ENCODE data around the gene FGD3. TPM values are rescaled to one million over a fixed set of nuclear protein-coding genes. Genes with fewer than 3 reads are reported as not detected.

Gene FGD3
- total and polyA plus RNA-seq, 2 of the 8 experiments (the other 6 are each of a cell fraction or from before 2014, with no cell fraction given), result 1.4 to 1.9 TPM

DNA sequence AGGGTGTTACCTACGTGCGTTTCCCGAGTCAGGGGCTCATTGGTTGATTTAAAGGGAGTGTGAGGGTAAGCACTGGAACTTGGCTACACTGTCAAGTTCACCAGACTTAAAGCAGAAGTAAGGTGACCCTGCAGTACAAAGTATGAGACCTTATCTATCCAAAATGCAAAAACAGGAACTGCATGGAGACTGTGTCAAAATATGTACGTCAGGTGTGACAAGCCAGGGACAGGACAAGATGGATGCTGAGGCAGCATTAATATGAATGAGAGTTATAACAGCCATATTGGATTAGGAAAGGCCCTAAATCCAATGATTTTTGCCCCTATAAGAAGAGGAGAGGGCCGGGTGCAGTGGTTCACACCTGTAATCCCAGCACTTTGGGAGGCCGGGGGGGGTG, 95.8 kb downstream of the FGD3 start:
- Histone ChIP-seq H3K14ac (ENCODE audit: insufficient read length) (no peak overlapping the region), H3K23ac (ENCODE audit: insufficient read length) (no peak overlapping the region), H3K4ac (replicated peaks; ENCODE audit: insufficient read length, low read depth, low read length) (no peak overlapping the region), H3K4me1 (replicated peaks in 1 of 4; ENCODE audit: control insufficient read depth in 3 of 4, insufficient read depth in 4 of 4, low read length in 3 of 4) (peaks cover 0 to 2% (median 0%) of the 10 kb centered on the region in 4 experiments; a peak in 2 of 7 replicates), H3K27me3 (replicated peaks in 1 of 4; ENCODE audit: control insufficient read depth in 3 of 4, extremely low read depth in 1 of 4, insufficient read depth in 3 of 4, low read length in 3 of 4) (no peaks in the 10 kb centered on the region), H2BK5ac (ENCODE audit: low read depth, low read length) (no peak overlapping the region), H2BK20ac (ENCODE audit: low read length) (no peak overlapping the region), H3K27ac (ENCODE audit: low read depth, low read length) (no peak overlapping the region), H4K20me1 (replicated peaks in 1 of 2; ENCODE audit: control insufficient read depth in 1 of 2, insufficient read depth in 2 of 2, low read length in 2 of 2) (no peaks in the 10 kb centered on the region), H3K79me2 (ENCODE audit: control insufficient read depth in 1 of 2, insufficient read depth in 2 of 2, low read length in 2 of 2) (no peaks in the 10 kb centered on the region), H4K8ac (ENCODE audit: extremely low read depth, insufficient read depth, low read length) (no peak overlapping the region), H2BK12ac (ENCODE audit: low read depth, low read length) (no peak overlapping the region), H2AFZ (ENCODE audit: low read length) (no peak overlapping the region), H2AK5ac (ENCODE audit: low read depth, low read length) (no peak overlapping the region), H4K5ac (ENCODE audit: insufficient read length, low read depth, low read length) (no peak overlapping the region), H3K23me2 (ENCODE audit: low read depth, low read length) (no peaks in the 10 kb centered on the region), H4K91ac (replicated peaks; ENCODE audit: insufficient read length, low read length) (no peak overlapping the region), H3K36me3 (ENCODE audit: control insufficient read depth in 2 of 4, insufficient read depth in 4 of 4, low read length in 3 of 4) (no peaks in the 10 kb centered on the region), H2BK120ac (replicated peaks; ENCODE audit: low read depth, low read length) (no peak overlapping the region), H3K18ac (ENCODE audit: extremely low read depth, low read length) (no peak overlapping the region), H3K4me3 (ENCODE audit: extremely low read depth in 1 of 4, insufficient read depth in 2 of 4, low read depth in 3 of 4, low read length in 4 of 4) (no peak overlapping the region), H3K9ac (replicated peaks in 1 of 4; ENCODE audit: extremely low read depth in 1 of 4, low read depth in 3 of 4, low read length in 3 of 4) (no peak overlapping the region), H3K56ac (replicated peaks; ENCODE audit: insufficient read length, low read depth, low read length) (no peak overlapping the region), H3K79me1 (ENCODE audit: low read depth, low read length) (no peaks in the 10 kb centered on the region), H3K9me3 (ENCODE audit: insufficient read depth in 2 of 2, low read depth in 1 of 2, low read length in 1 of 2) (peaks cover 0 to 3% of the 10 kb centered on the region in 2 experiments; a peak in 1 of 4 replicates), H3K4me2 (ENCODE audit: insufficient read depth in 1 of 2, low read depth in 2 of 2, low read length in 2 of 2) (no peak overlapping the region), H2BK15ac (ENCODE audit: low read length) (no peak overlapping the region; the same call in 1 of the 2 replicates)
- no peak for DNase-seq (ENCODE audit: low read depth in 1 of 2, low spot score in 2 of 2)
- FAIRE-seq, result no peak
- ChIA-PET CTCF (ENCODE audit: partially characterized antibody) (no interaction called here), POLR2A (ENCODE audit: partially characterized antibody) (no interaction called here)
- 96% methylated on average over 6 of the region's 6 CpGs; no CpG with 5 or more reads in 1 of the 2 experiments for WGBS, 2 experiments (ENCODE audit: extremely low coverage in 1 of 2, insufficient coverage in 1 of 2, insufficient read length in 1 of 2, insufficient replicate concordance in 2 of 2, low coverage in 1 of 2, low lambda C conversion rate in 2 of 2, missing lambda C conversion rate in 1 of 2)
- TF ChIP-seq, protein P1, sequence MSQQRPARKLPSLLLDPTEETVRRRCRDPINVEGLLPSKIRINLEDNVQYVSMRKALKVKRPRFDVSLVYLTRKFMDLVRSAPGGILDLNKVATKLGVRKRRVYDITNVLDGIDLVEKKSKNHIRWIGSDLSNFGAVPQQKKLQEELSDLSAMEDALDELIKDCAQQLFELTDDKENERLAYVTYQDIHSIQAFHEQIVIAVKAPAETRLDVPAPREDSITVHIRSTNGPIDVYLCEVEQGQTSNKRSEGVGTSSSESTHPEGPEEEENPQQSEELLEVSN (IDR thresholded peaks at IDR 0.05), result no peak
- TF ChIP-seq CTBP2 (IDR thresholded peaks at IDR 0.05; ENCODE audit: borderline replicate concordance, insufficient read depth, insufficient read length, low read length) (no peak), KDM4A (IDR thresholded peaks at IDR 0.05; ENCODE audit: low read depth, low read length, severe bottlenecking) (no peak), SUZ12 (IDR thresholded peaks at IDR 0.05; ENCODE audit: low read length) (no peak), CBX5 (IDR thresholded peaks at IDR 0.05; ENCODE audit: low read depth, low read length) (no peak), ZNF274 (IDR thresholded peaks at IDR 0.05; ENCODE audit: borderline replicate concordance, extremely low read depth, low read length) (no peak), ASH2L (IDR thresholded peaks at IDR 0.05; ENCODE audit: low read length) (no peak), CBX8 (IDR thresholded peaks at IDR 0.05; ENCODE audit: borderline replicate concordance, low read depth, low read length) (no peak), EGR1 (IDR thresholded peaks at IDR 0.05; ENCODE audit: borderline replicate concordance, low read depth, low read length) (no peak)
- TF ChIP-seq, protein P2, sequence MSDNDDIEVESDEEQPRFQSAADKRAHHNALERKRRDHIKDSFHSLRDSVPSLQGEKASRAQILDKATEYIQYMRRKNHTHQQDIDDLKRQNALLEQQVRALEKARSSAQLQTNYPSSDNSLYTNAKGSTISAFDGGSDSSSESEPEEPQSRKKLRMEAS (IDR thresholded peaks at IDR 0.05), result no peak
- TF ChIP-seq, protein P3, sequence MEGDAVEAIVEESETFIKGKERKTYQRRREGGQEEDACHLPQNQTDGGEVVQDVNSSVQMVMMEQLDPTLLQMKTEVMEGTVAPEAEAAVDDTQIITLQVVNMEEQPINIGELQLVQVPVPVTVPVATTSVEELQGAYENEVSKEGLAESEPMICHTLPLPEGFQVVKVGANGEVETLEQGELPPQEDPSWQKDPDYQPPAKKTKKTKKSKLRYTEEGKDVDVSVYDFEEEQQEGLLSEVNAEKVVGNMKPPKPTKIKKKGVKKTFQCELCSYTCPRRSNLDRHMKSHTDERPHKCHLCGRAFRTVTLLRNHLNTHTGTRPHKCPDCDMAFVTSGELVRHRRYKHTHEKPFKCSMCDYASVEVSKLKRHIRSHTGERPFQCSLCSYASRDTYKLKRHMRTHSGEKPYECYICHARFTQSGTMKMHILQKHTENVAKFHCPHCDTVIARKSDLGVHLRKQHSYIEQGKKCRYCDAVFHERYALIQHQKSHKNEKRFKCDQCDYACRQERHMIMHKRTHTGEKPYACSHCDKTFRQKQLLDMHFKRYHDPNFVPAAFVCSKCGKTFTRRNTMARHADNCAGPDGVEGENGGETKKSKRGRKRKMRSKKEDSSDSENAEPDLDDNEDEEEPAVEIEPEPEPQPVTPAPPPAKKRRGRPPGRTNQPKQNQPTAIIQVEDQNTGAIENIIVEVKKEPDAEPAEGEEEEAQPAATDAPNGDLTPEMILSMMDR (IDR thresholded peaks at IDR 0.05; ENCODE audit: control extremely low read depth in 1 of 3, insufficient read depth in 1 of 3, low read depth in 1 of 3, low read length in 3 of 3), result no peak

Data from H1 (cell line).